Sigmoid colon (tissue), 4 donors: ENCODE data around the gene EEIG2.
"Not testable (repeated sequence)": the region's sequence is repeated elsewhere in the genome, so short reads cannot be mapped to it uniquely, and the experiment has no call there.

ENCODE experiments used
- EP300 ChIP-seq, 4 donors: sonication (generic); formaldehyde crosslinking; IDR thresholded peaks; one replicate each; pipeline ENCODE4 v1.6.1; 2017; ENCODE audit warnings: antibody characterized with exemption in 4 of 4
- POLR2A ChIP-seq, 2 donors: fragments of 450-650 bp; IDR thresholded peaks; one replicate each; pipeline ENCODE4 v1.6.1; 2016; ENCODE audit warnings: antibody characterized with exemption in 2 of 2, mild to moderate bottlenecking in 2 of 2, moderate library complexity in 2 of 2
- POLR2AphosphoS5 ChIP-seq, 4 donors: sonication (generic); formaldehyde crosslinking; IDR thresholded peaks; one replicate each; pipeline ENCODE4 v1.6.1; 2017; ENCODE audit warnings: antibody characterized with exemption in 4 of 4
- TF ChIP-seq, protein P1 (sequence below), 4 experiments: fragments of 450-650 bp in 3 of 4; fragments of 200-600 bp in 1 of 4; IDR thresholded peaks; one replicate each; pipeline ENCODE4 v1.5.1; 2016 to 2019; ENCODE audit warnings: antibody characterized with exemption in 4 of 4, mild to moderate bottlenecking in 3 of 4, moderate library complexity in 2 of 4

DNA sequence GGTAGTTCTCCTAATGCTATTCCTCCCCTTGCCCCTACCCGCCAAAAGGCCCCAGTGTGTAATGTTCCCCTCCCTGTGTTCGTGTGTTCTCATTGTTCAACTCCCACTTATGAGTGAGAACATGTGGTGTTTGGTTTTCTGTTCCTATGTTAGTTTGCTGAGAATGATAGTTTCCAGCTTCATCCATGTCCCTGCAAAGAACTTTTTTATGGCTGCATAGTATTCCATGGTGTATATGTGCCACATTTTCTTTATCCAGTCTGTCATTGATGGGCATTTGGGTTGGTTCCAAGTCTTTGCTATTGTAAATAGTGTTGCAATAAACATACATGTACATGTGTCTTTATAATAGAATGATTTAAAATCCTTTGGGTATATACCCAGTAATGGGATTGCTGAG is 46.0 kb upstream of the EEIG2 start:
- TF ChIP-seq, protein P1, sequence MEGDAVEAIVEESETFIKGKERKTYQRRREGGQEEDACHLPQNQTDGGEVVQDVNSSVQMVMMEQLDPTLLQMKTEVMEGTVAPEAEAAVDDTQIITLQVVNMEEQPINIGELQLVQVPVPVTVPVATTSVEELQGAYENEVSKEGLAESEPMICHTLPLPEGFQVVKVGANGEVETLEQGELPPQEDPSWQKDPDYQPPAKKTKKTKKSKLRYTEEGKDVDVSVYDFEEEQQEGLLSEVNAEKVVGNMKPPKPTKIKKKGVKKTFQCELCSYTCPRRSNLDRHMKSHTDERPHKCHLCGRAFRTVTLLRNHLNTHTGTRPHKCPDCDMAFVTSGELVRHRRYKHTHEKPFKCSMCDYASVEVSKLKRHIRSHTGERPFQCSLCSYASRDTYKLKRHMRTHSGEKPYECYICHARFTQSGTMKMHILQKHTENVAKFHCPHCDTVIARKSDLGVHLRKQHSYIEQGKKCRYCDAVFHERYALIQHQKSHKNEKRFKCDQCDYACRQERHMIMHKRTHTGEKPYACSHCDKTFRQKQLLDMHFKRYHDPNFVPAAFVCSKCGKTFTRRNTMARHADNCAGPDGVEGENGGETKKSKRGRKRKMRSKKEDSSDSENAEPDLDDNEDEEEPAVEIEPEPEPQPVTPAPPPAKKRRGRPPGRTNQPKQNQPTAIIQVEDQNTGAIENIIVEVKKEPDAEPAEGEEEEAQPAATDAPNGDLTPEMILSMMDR (IDR thresholded peaks at IDR 0.05): not testable (repeated sequence)
- not testable (repeated sequence) for TF ChIP-seq POLR2AphosphoS5, POLR2A, EP300 (IDR thresholded peaks at IDR 0.05)
